SK-N-MC (cell line): Measurements from ENCODE around the gene ARID2.

Experiments used
- DNase-seq: peaks from one replicate; pipeline ENCODE4 v3.0.0-alpha.2; 2011; ENCODE audit warnings: low read depth, low spot score
- H3K27ac ChIP-seq: fragments of 200-600 bp; sonication (generic); 2 replicates; pipeline ENCODE4 v1.5.1; 2016; ENCODE audit warnings: mixed run types
- H3K36me3 ChIP-seq: fragments of 200-600 bp; sonication (generic); 2 replicates; pipeline ENCODE4 v1.6.1; 2017; ENCODE audit warnings: antibody characterized with exemption, low read length, mixed read lengths; ENCODE audit not compliant: insufficient read depth
- H3K4me3 ChIP-seq: fragments of 200-600 bp; sonication (generic); 2 replicates; pipeline ENCODE4 v1.5.1; 2016
- H3K9ac ChIP-seq: fragments of 200-600 bp; sonication (generic); 2 replicates; pipeline ENCODE4 v1.8.0; 2017; ENCODE audit warnings: mixed run types, mixed read lengths; ENCODE audit not compliant: insufficient read length
- H3K9me3 ChIP-seq: fragments of 200-600 bp; sonication (generic); 2 replicates; pipeline ENCODE4 v1.6.1; 2017; ENCODE audit warnings: low read depth, mild to moderate bottlenecking, antibody characterized with exemption, low read length, moderate library complexity, mixed read lengths
- EZH2 ChIP-seq: fragments of 200-600 bp; sonication (generic); IDR thresholded peaks from one replicate; pipeline ENCODE4 v1.6.1; 2017; ENCODE audit warnings: antibody characterized with exemption
- FOXP2 ChIP-seq: optimal IDR thresholded peaks from 2 replicates; pipeline ENCODE3; 2011; ENCODE audit warnings: mild to moderate bottlenecking, moderate library complexity; ENCODE audit not compliant: insufficient read depth; ENCODE audit errors: extremely low read length, control extremely low read depth
- POLR2AphosphoS5 ChIP-seq: IDR thresholded peaks from 2 replicates; pipeline ENCODE4 v1.6.1; 2012; ENCODE audit warnings: mild to moderate bottlenecking, low read depth, low read length, borderline replicate concordance

ARID2 gene

GRCh38 chr12:45732936-45733335 lies 3.4 kb downstream of the ARID2 start:
- peaks cover 64% of the 10 kb centered on the region for H3K36me3 ChIP-seq
- peaks cover 24% of the 10 kb centered on the region for H3K9me3 ChIP-seq
- DNase-seq = no peak
- TF ChIP-seq FOXP2 = no peak
- no peak for TF ChIP-seq EZH2
- TF ChIP-seq POLR2AphosphoS5 = no peak
- H3K27ac ChIP-seq = no peak overlapping the region; the same call in 1 of the 2 replicates
- H3K9ac ChIP-seq = peak overlapping the region; percentile 98
- H3K4me3 ChIP-seq = peak overlapping the region; percentile 90

GRCh38 chr12:45737638-45738037 lies 8.1 kb downstream of the ARID2 start:
- Histone ChIP-seq H3K27ac (no peak overlapping the region), H3K9ac (no peak overlapping the region), H3K9me3 (peaks cover 37% of the 10 kb centered on the region), H3K4me3 (no peak overlapping the region), H3K36me3 (peaks cover 89% of the 10 kb centered on the region)
- TF ChIP-seq EZH2 (no peak), POLR2AphosphoS5 (no peak), FOXP2 (no peak)
- no peak for DNase-seq

GRCh38 chr12:45742590-45742989 lies 13.1 kb downstream of the ARID2 start:
- H3K9ac ChIP-seq = no peak overlapping the region
- peaks cover 89% of the 10 kb centered on the region for H3K36me3 ChIP-seq
- H3K4me3 ChIP-seq = no peak overlapping the region
- TF ChIP-seq POLR2AphosphoS5 = no peak
- no peak for TF ChIP-seq EZH2
- no peak for TF ChIP-seq FOXP2
- H3K9me3 ChIP-seq = peaks cover 23% of the 10 kb centered on the region
- no peak for DNase-seq
- no peak overlapping the region for H3K27ac ChIP-seq

GRCh38 chr12:45743247-45743646 lies 13.7 kb downstream of the ARID2 start:
- DNase-seq = no peak
- H3K9ac ChIP-seq = no peak overlapping the region
- no peak overlapping the region for H3K4me3 ChIP-seq

GRCh38 chr12:45745861-45746277 lies 16.4 kb downstream of the ARID2 start:
- DNase-seq = no peak
- H3K27ac ChIP-seq = no peak overlapping the region

More at GRCh38 chr12:45743247-45743646, 13.7 kb downstream of the ARID2 start:
- H3K27ac ChIP-seq = no peak overlapping the region
- TF ChIP-seq FOXP2 (no peak), EZH2 (no peak), POLR2AphosphoS5 (no peak)
- H3K36me3 ChIP-seq = peaks cover 91% of the 10 kb centered on the region
- peaks cover 19% of the 10 kb centered on the region for H3K9me3 ChIP-seq

GRCh38 chr12:45756666-45757065 lies 27.2 kb downstream of the ARID2 start:
- H3K9ac ChIP-seq = no peak overlapping the region
- peaks cover 24% of the 10 kb centered on the region for H3K36me3 ChIP-seq
- H3K27ac ChIP-seq = peak overlapping the region; percentile 56; the same call in 1 of the 2 replicates
- no peak for DNase-seq
- no peak overlapping the region for H3K4me3 ChIP-seq
- H3K9me3 ChIP-seq = no peaks in the 10 kb centered on the region
- TF ChIP-seq POLR2AphosphoS5 (no peak), EZH2 (no peak), FOXP2 (no peak)

More at GRCh38 chr12:45745861-45746277, 16.4 kb downstream of the ARID2 start:
- TF ChIP-seq FOXP2 (no peak), POLR2AphosphoS5 (no peak), EZH2 (no peak)
- H3K36me3 ChIP-seq = peaks cover 95% of the 10 kb centered on the region
- no peak overlapping the region for H3K4me3 ChIP-seq
- H3K9ac ChIP-seq = no peak overlapping the region
- peaks cover 17% of the 10 kb centered on the region for H3K9me3 ChIP-seq

GRCh38 chr12:45757172-45757571 lies 27.7 kb downstream of the ARID2 start:
- no peak overlapping the region for H3K4me3 ChIP-seq
- H3K36me3 ChIP-seq = peaks cover 21% of the 10 kb centered on the region
- TF ChIP-seq FOXP2 (no peak), POLR2AphosphoS5 (no peak), EZH2 (no peak)
- no peak for DNase-seq
- H3K9ac ChIP-seq = no peak overlapping the region
- peak overlapping the region; percentile 56 for H3K27ac ChIP-seq
- H3K9me3 ChIP-seq = no peaks in the 10 kb centered on the region

- no peak overlapping the region for H3K9ac ChIP-seq
- H3K27ac ChIP-seq = no peak overlapping the region
- TF ChIP-seq EZH2 (no peak), FOXP2 (no peak), POLR2AphosphoS5 (no peak)
- no peak overlapping the region for H3K4me3 ChIP-seq
- H3K9me3 ChIP-seq = no peaks in the 10 kb centered on the region
- peaks cover 13% of the 10 kb centered on the region for H3K36me3 ChIP-seq
- DNase-seq = no peak
Observed at GRCh38 chr12:45760333-45760732, 30.8 kb downstream of the ARID2 start.

GRCh38 chr12:45762185-45763110 lies 32.9 kb downstream of the ARID2 start:
- TF ChIP-seq POLR2AphosphoS5 (no peak), EZH2 (no peak), FOXP2 (no peak)
- H3K4me3 ChIP-seq = no peak overlapping the region
- DNase-seq = peak; percentile 40
- H3K36me3 ChIP-seq = peaks cover 17% of the 10 kb centered on the region
- no peak overlapping the region for H3K27ac ChIP-seq
- H3K9me3 ChIP-seq = no peaks in the 10 kb centered on the region
- H3K9ac ChIP-seq = no peak overlapping the region
